KMS-11 (cell line): ENCODE results near the gene CEP162.
A peak's percentile ranks its signal among the peaks of the same experiment; 100 is the strongest.

Experiments used
- H2AFZ ChIP-seq: fragments of 200-600 bp; sonication (generic); 2 replicates; pipeline ENCODE4 v1.6.1; 2016; ENCODE audit warnings: antibody characterized with exemption, mixed run types, low read depth
- H3K27ac ChIP-seq: fragments of 200-600 bp; sonication (generic); 2 replicates; pipeline ENCODE4 v1.6.1; 2016; ENCODE audit warnings: mild to moderate bottlenecking, mixed run types
- H3K27me3 ChIP-seq: fragments of 200-600 bp; sonication (generic); 2 replicates; pipeline ENCODE4 v1.6.1; 2017; ENCODE audit warnings: mild to moderate bottlenecking, low read depth, mixed run types, moderate library complexity; ENCODE audit not compliant: insufficient read depth
- H3K36me3 ChIP-seq: fragments of 200-600 bp; sonication (generic); 2 replicates; pipeline ENCODE4 v1.6.1; 2017; ENCODE audit warnings: mild to moderate bottlenecking, mixed run types; ENCODE audit not compliant: insufficient read depth
- H3K4me1 ChIP-seq: fragments of 200-600 bp; sonication (generic); 2 replicates; pipeline ENCODE4 v1.6.1; 2016; ENCODE audit warnings: mild to moderate bottlenecking, low read depth, mixed run types; ENCODE audit not compliant: poor library complexity, severe bottlenecking
- H3K4me2 ChIP-seq: fragments of 200-600 bp; sonication (generic); 2 replicates; pipeline ENCODE4 v1.7.0; 2016; ENCODE audit warnings: mild to moderate bottlenecking, mixed run types
- H3K4me3 ChIP-seq: fragments of 200-600 bp; sonication (generic); IDR thresholded peaks from 2 replicates; pipeline ENCODE4 v1.6.1; 2017; ENCODE audit warnings: low read depth, low read length, mixed read lengths; ENCODE audit not compliant: insufficient read depth
- H3K79me2 ChIP-seq: fragments of 200-600 bp; sonication (generic); 2 replicates; pipeline ENCODE4 v1.6.1; 2016; ENCODE audit warnings: low read depth, mixed run types; ENCODE audit not compliant: insufficient read depth
- H3K9ac ChIP-seq: fragments of 200-600 bp; sonication (generic); 2 replicates; pipeline ENCODE4 v1.6.1; 2016; ENCODE audit warnings: mild to moderate bottlenecking, mixed run types
- H4K20me1 ChIP-seq: fragments of 200-600 bp; sonication (generic); 2 replicates; pipeline ENCODE4 v1.6.1; 2016; ENCODE audit warnings: mild to moderate bottlenecking, mixed run types; ENCODE audit not compliant: insufficient read depth
- CTCF ChIP-seq: fragments of 200-600 bp; sonication (generic); conservative IDR thresholded peaks from 2 replicates; pipeline ENCODE4 v1.6.1; 2017; ENCODE audit warnings: low read depth, mild to moderate bottlenecking, antibody characterized with exemption, low read length, moderate library complexity, mixed read lengths

Gene CEP162

GRCh38 chr6:84227434-84228197 is at the start of gene CEP162:
TSS of gene CEP162 (minus strand) at chr6:84227643. CDS start at chr6:84226393, 1,250 bp downstream.
- Histone ChIP-seq H3K36me3 (no peaks in the 10 kb centered on the region), H3K27ac (no peak within 1 kb of the TSS; the same call in 1 of the 2 replicates), H3K4me1 (peaks cover 13% of the 10 kb centered on the region), H2AFZ (peak within 1 kb of the TSS; percentile 89), H3K4me2 (peak within 1 kb of the TSS; percentile 66), H4K20me1 (no peaks in the 10 kb centered on the region), H3K4me3 (no peak within 1 kb of the TSS), H3K79me2 (no peaks in the 10 kb centered on the region), H3K9ac (peak within 1 kb of the TSS; percentile 49), H3K27me3 (no peaks in the 10 kb centered on the region)
- peak; percentile 73 for TF ChIP-seq CTCF

GRCh38 chr6:84274856-84275255 is 47.4 kb upstream of the CEP162 start:
- Histone ChIP-seq H3K79me2 (no peaks in the 10 kb centered on the region), H3K4me3 (no peak overlapping the region), H3K27me3 (no peaks in the 10 kb centered on the region), H3K36me3 (no peaks in the 10 kb centered on the region), H3K27ac (no peak overlapping the region), H4K20me1 (no peaks in the 10 kb centered on the region), H3K9ac (no peak overlapping the region), H3K4me1 (no peaks in the 10 kb centered on the region), H2AFZ (no peak overlapping the region), H3K4me2 (no peak overlapping the region)
- TF ChIP-seq CTCF, result no peak

GRCh38 chr6:84273048-84273809 is 45.8 kb upstream of the CEP162 start:
- no peaks in the 10 kb centered on the region for H3K79me2 ChIP-seq
- H3K4me3 ChIP-seq, result no peak overlapping the region
- H3K9ac ChIP-seq, result no peak overlapping the region
- H3K4me2 ChIP-seq, result no peak overlapping the region
- no peak overlapping the region for H3K27ac ChIP-seq
- no peak overlapping the region for H2AFZ ChIP-seq
- H3K27me3 ChIP-seq, result no peaks in the 10 kb centered on the region
- H3K4me1 ChIP-seq, result no peaks in the 10 kb centered on the region
- no peaks in the 10 kb centered on the region for H3K36me3 ChIP-seq
- no peak for TF ChIP-seq CTCF
- no peaks in the 10 kb centered on the region for H4K20me1 ChIP-seq

GRCh38 chr6:84272298-84272697 is 44.9 kb upstream of the CEP162 start:
- no peak for TF ChIP-seq CTCF
- H3K4me3 ChIP-seq, result no peak overlapping the region
- H3K4me2 ChIP-seq, result no peak overlapping the region
- H2AFZ ChIP-seq, result no peak overlapping the region
- H3K79me2 ChIP-seq, result no peaks in the 10 kb centered on the region
- H3K27ac ChIP-seq, result no peak overlapping the region
- no peak overlapping the region for H3K9ac ChIP-seq
- H3K36me3 ChIP-seq, result no peaks in the 10 kb centered on the region
- no peaks in the 10 kb centered on the region for H3K27me3 ChIP-seq
- no peaks in the 10 kb centered on the region for H4K20me1 ChIP-seq
- H3K4me1 ChIP-seq, result no peaks in the 10 kb centered on the region
